Measurements from ENCODE around the gene PLA2G4A.
"Not testable (repeated sequence)": the region's sequence is repeated elsewhere in the genome, so short reads cannot be mapped to it uniquely, and the experiment has no call there.

Gene PLA2G4A

GRCh38 chr1:186922814-186923213, 94.1 kb downstream of the PLA2G4A start:
- DNase-seq (ENCODE audit: low read depth): not testable (repeated sequence)

GRCh38 chr1:186923486-186923885, 94.7 kb downstream of the PLA2G4A start:
- DNase-seq (ENCODE audit: low read depth): no peak

- DNase-seq (ENCODE audit: low read depth): no peak
Observed at GRCh38 chr1:186925881-186926669, 97.3 kb downstream of the PLA2G4A start.

- DNase-seq (ENCODE audit: low read depth): no peak
Observed at GRCh38 chr1:186927884-186928283, 99.1 kb downstream of the PLA2G4A start.

GRCh38 chr1:186930238-186930637, 101.5 kb downstream of the PLA2G4A start:
- no peak for DNase-seq (ENCODE audit: low read depth)

GRCh38 chr1:186937016-186937670, 108.4 kb downstream of the PLA2G4A start:
- no peak for DNase-seq (ENCODE audit: low read depth)

GRCh38 chr1:186943891-186944686, 115.3 kb downstream of the PLA2G4A start:
- no peak for DNase-seq (ENCODE audit: low read depth)

- DNase-seq (ENCODE audit: low read depth): no peak
Observed at GRCh38 chr1:186945146-186945545, 116.4 kb downstream of the PLA2G4A start.

GRCh38 chr1:186948535-186948934, 119.8 kb downstream of the PLA2G4A start:
- no peak for DNase-seq (ENCODE audit: low read depth)

- DNase-seq (ENCODE audit: low read depth): no peak
Observed at GRCh38 chr1:186949173-186949572, 120.4 kb downstream of the PLA2G4A start.

- no peak for DNase-seq (ENCODE audit: low read depth)
Observed at GRCh38 chr1:186950547-186950946, 121.8 kb downstream of the PLA2G4A start.

GRCh38 chr1:186953876-186954275, 125.1 kb downstream of the PLA2G4A start:
- DNase-seq (ENCODE audit: low read depth): no peak

- no peak for DNase-seq (ENCODE audit: low read depth)
Observed at GRCh38 chr1:186957314-186957713, 128.6 kb downstream of the PLA2G4A start.

- DNase-seq (ENCODE audit: low read depth): no peak
Observed at GRCh38 chr1:186958520-186958919, 129.8 kb downstream of the PLA2G4A start.

GRCh38 chr1:186960861-186961260, 132.1 kb downstream of the PLA2G4A start:
- DNase-seq (ENCODE audit: low read depth): no peak

- no peak for DNase-seq (ENCODE audit: low read depth)
Observed at GRCh38 chr1:186965847-186966246, 137.1 kb downstream of the PLA2G4A start.

GRCh38 chr1:186966456-186966855, 137.7 kb downstream of the PLA2G4A start:
- no peak for DNase-seq (ENCODE audit: low read depth)

- no peak for DNase-seq (ENCODE audit: low read depth)
Observed at GRCh38 chr1:186967656-186968394, 139.1 kb downstream of the PLA2G4A start.

- no peak for DNase-seq (ENCODE audit: low read depth)
Observed at GRCh38 chr1:186974774-186975181, 146.0 kb downstream of the PLA2G4A start.

GRCh38 chr1:186975220-186975619, 146.5 kb downstream of the PLA2G4A start:
- no peak for DNase-seq (ENCODE audit: low read depth)

- no peak for DNase-seq (ENCODE audit: low read depth)
Observed at GRCh38 chr1:186976700-186977099, 148.0 kb downstream of the PLA2G4A start.

All from activated T-helper 9 cell treated with anti-CD3 and anti-CD28 coated beads, Interleukin-2, amount 50 U/mL, for 16 hours (primary cell).